Measurements from ENCODE around the gene FAM219A.
"Not testable (repeated sequence)": the region's sequence is repeated elsewhere in the genome, so short reads cannot be mapped to it uniquely, and the experiment has no call there.

FAM219A gene

GRCh38 chr9:34363619-34364351, 94.6 kb downstream of the FAM219A start:
- in situ Hi-C loops (cut with MboI; ENCODE audit: low sequenced_read_pairs) = no loop called here

GRCh38 chr9:34362614-34363214, 95.7 kb downstream of the FAM219A start:
- in situ Hi-C loops (cut with MboI; ENCODE audit: low sequenced_read_pairs) = no loop called here

GRCh38 chr9:34352957-34353356, 105.4 kb downstream of the FAM219A start:
- in situ Hi-C loops (cut with MboI; ENCODE audit: low sequenced_read_pairs) = not testable (repeated sequence)

GRCh38 chr9:34352122-34352652, 106.2 kb downstream of the FAM219A start:
- in situ Hi-C loops (cut with MboI; ENCODE audit: low sequenced_read_pairs) = not testable (repeated sequence)

- in situ Hi-C loops (cut with MboI; ENCODE audit: low sequenced_read_pairs) = no loop called here
Observed at GRCh38 chr9:34349324-34349723, 109.0 kb downstream of the FAM219A start.
